Karpas-422 (cell line): Measurements from ENCODE around the gene GHITM. TPM values are rescaled to one million over a fixed set of nuclear protein-coding genes. Genes with fewer than 3 reads are reported as not detected.

Source experiments
- total RNA-seq: library from RNA; depleted of rRNA; stranded (reverse); fragments of >200 nt; shearing (Covaris generic); gene quantifications from 2 replicates; pipeline ENCODE4 v1.2.3, GENCODE V29; 2014; ENCODE audit warnings: low replicate concordance; rRNA removed

GHITM gene
- total RNA-seq, 1 experiment from 2014 or later, result 78.4 TPM

Other genes with a start within 250 kb of the GHITM start
- not detected in 2 replicates for gene GPR15LG, start 34.3 kb downstream of the GHITM start, total RNA-seq
- gene CDHR1, start 55.0 kb downstream of the GHITM start, total RNA-seq, result not detected in 2 replicates
- gene LRIT2, start 86.0 kb downstream of the GHITM start, total RNA-seq, result not detected in 2 replicates
- not detected in 2 replicates for gene LRIT1, start 102.0 kb downstream of the GHITM start, total RNA-seq
- gene RGR, start 105.5 kb downstream of the GHITM start, total RNA-seq, result not detected in 2 replicates
- 3.5 and 12.4 TPM in 2 replicates for gene CCSER2, start 189.1 kb downstream of the GHITM start, total RNA-seq